Measurements from ENCODE around the gene MGAT2.

The MGAT2 gene

GRCh38 chr14:49659526-49660455 is 39.2 kb downstream of the MGAT2 start:
- no peak overlapping the region for H3K4me3 ChIP-seq (ENCODE audit: low read depth, low read length)
- no peak for DNase-seq (ENCODE audit: low read depth)
- TF ChIP-seq MYC (IDR thresholded peaks at IDR 0.05; ENCODE audit: low read depth, low read length) (no peak), MAX (IDR thresholded peaks at IDR 0.05; ENCODE audit: low read depth, low read length) (no peak), CTCF (IDR thresholded peaks at IDR 0.05; ENCODE audit: low read depth, low read length) (no peak), POLR2A (IDR thresholded peaks at IDR 0.05; ENCODE audit: extremely low read depth, insufficient read length) (no peak)

GRCh38 chr14:49670475-49670874 is 49.9 kb downstream of the MGAT2 start:
- no peak for DNase-seq (ENCODE audit: low read depth)
- H3K4me3 ChIP-seq (ENCODE audit: low read depth, low read length), result no peak overlapping the region
- TF ChIP-seq POLR2A (IDR thresholded peaks at IDR 0.05; ENCODE audit: extremely low read depth, insufficient read length) (no peak), MYC (IDR thresholded peaks at IDR 0.05; ENCODE audit: low read depth, low read length) (no peak), CTCF (IDR thresholded peaks at IDR 0.05; ENCODE audit: low read depth, low read length) (no peak), MAX (IDR thresholded peaks at IDR 0.05; ENCODE audit: low read depth, low read length) (no peak)
